NB4 (cell line): ENCODE results near the gene GGACT.
A peak's percentile ranks its signal among the peaks of the same experiment; 100 is the strongest.
"Not testable (repeated sequence)": the region's sequence is repeated elsewhere in the genome, so short reads cannot be mapped to it uniquely, and the experiment has no call there.

Experiments
- DNase-seq: peaks from one replicate; pipeline ENCODE4 v3.0.0; 2010; ENCODE audit warnings: low read depth
- H3K4me3 ChIP-seq: one replicate; pipeline ENCODE4 v1.5.1; 2011; ENCODE audit warnings: mild to moderate bottlenecking, low read depth, low read length, moderate library complexity
- MYC ChIP-seq: IDR thresholded peaks from 2 replicates; pipeline ENCODE4 v1.6.1; 2011; ENCODE audit warnings: low read depth, low read length
- POLR2A ChIP-seq: IDR thresholded peaks from 2 replicates; pipeline ENCODE4 v1.6.1; 2011; ENCODE audit warnings: mild to moderate bottlenecking; ENCODE audit not compliant: insufficient read length; ENCODE audit errors: extremely low read depth
- TF ChIP-seq, protein P1 (sequence below): IDR thresholded peaks from 2 replicates; pipeline ENCODE4 v1.6.1; 2011; ENCODE audit warnings: low read depth, low read length
- TF ChIP-seq, protein P2 (sequence below): IDR thresholded peaks from one replicate; pipeline ENCODE4 v1.5.1; 2012; ENCODE audit warnings: low read depth, low read length

Gene GGACT

DNA sequence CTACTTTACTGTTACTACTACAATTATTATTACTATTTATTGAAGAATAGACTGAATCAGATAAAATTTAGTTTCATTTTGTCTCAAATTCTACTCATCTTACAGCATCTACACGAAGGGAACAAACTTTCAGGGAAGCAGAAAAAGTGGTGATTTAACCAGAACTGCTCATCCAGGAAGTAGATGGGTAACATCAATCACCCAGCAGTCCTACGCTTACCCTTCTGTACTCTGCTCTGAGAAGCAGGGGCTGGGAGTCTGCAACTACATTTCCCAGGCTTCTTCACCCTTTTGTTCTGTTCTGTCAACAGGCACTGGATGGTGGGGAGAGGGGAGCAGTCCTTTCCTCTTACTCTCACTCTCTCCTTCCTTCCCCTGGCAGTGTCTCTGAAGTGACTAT is 31.4 kb upstream of the GGACT start:
- TF ChIP-seq, protein P1, sequence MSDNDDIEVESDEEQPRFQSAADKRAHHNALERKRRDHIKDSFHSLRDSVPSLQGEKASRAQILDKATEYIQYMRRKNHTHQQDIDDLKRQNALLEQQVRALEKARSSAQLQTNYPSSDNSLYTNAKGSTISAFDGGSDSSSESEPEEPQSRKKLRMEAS: no peak
- TF ChIP-seq, protein P2, sequence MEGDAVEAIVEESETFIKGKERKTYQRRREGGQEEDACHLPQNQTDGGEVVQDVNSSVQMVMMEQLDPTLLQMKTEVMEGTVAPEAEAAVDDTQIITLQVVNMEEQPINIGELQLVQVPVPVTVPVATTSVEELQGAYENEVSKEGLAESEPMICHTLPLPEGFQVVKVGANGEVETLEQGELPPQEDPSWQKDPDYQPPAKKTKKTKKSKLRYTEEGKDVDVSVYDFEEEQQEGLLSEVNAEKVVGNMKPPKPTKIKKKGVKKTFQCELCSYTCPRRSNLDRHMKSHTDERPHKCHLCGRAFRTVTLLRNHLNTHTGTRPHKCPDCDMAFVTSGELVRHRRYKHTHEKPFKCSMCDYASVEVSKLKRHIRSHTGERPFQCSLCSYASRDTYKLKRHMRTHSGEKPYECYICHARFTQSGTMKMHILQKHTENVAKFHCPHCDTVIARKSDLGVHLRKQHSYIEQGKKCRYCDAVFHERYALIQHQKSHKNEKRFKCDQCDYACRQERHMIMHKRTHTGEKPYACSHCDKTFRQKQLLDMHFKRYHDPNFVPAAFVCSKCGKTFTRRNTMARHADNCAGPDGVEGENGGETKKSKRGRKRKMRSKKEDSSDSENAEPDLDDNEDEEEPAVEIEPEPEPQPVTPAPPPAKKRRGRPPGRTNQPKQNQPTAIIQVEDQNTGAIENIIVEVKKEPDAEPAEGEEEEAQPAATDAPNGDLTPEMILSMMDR: no peak
- TF ChIP-seq POLR2A (no peak), MYC (no peak)
- H3K4me3 ChIP-seq: no peak overlapping the region
- no peak for DNase-seq

DNA sequence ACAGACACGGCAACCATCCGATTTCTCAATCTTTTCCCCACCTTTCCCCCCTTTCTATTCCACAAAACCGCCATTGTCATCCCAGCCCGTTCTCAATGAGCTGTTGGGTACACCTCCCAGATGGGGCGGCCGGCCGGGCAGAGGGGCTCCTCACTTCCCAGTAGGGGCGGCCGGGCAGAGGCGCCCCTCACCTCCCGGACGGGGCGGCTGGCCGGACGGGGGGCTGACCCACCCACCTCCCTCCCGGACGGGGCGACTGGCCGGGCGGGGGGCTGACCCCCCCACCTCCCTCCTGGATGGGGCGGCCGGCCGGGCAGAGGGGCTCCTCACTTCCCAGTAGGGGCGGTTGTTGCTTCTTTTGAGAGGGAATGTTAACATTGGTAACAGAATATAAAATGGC is 30.3 kb upstream of the GGACT start:
- H3K4me3 ChIP-seq, DNase-seq: not testable (repeated sequence)

DNA sequence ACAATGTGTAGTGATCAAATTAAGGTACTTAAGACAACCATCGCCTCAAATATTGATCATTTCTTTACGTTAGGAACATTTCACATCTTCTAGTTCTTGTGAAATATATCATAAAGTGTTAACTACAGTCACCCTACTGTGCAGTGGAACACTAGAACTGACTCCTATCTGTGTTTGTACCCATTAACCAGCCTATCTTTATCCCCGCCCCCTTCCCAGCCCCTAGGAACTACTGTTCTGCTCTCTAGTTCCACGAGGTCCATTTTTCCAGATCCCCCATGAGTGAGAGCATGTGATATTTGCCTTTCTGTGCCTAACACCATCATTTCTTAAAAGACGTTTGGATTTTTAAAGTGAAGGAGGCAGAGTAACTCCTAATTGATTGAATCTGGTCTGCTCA is 24.4 kb upstream of the GGACT start:
- TF ChIP-seq MYC: no peak
- TF ChIP-seq, protein P2: no peak
- TF ChIP-seq, protein P1: no peak
- no peak overlapping the region for H3K4me3 ChIP-seq
- DNase-seq: no peak

DNA sequence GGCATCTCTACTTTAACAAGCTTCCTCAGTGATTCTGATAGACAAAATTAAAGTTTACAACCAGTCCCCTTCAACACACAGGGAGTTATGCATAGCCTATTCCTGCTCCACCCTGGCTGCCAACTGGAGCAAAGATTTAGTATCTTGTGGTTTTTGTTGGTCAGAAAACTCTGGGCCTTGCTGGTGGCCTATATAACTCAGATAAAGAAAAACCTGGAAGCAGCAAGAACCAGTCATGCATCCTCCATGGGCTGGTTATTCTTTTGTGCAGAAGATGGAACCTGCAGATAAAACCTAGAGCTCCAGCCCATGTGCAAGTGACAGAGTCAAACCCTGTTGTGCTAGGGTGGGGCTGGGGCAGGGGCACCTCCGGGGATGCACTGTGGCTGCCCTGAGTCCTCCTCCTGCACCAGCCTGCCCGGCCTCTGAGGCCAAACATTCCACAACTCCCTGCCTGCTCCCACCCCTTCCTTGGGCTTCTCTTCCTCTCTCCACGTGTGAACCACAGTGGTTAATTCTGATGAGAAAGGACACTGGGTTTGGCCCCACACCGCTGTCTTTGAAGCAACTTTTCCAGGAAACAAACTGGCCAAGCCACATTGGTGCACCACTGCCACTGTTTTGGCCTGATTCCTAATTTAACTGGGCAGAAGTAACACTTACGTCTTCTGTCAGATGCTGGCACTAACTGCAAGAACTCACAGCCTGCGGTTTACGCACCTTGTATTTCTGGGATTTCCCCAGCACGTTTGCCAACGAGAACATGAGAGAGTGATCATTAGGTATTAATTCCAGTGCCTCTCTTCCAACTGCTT is 23.3 kb upstream of the GGACT start:
- TF ChIP-seq MYC: no peak
- TF ChIP-seq, protein P2: no peak
- TF ChIP-seq, protein P1: no peak
- no peak for TF ChIP-seq POLR2A
- no peak overlapping the region for H3K4me3 ChIP-seq
- DNase-seq: no peak

DNA sequence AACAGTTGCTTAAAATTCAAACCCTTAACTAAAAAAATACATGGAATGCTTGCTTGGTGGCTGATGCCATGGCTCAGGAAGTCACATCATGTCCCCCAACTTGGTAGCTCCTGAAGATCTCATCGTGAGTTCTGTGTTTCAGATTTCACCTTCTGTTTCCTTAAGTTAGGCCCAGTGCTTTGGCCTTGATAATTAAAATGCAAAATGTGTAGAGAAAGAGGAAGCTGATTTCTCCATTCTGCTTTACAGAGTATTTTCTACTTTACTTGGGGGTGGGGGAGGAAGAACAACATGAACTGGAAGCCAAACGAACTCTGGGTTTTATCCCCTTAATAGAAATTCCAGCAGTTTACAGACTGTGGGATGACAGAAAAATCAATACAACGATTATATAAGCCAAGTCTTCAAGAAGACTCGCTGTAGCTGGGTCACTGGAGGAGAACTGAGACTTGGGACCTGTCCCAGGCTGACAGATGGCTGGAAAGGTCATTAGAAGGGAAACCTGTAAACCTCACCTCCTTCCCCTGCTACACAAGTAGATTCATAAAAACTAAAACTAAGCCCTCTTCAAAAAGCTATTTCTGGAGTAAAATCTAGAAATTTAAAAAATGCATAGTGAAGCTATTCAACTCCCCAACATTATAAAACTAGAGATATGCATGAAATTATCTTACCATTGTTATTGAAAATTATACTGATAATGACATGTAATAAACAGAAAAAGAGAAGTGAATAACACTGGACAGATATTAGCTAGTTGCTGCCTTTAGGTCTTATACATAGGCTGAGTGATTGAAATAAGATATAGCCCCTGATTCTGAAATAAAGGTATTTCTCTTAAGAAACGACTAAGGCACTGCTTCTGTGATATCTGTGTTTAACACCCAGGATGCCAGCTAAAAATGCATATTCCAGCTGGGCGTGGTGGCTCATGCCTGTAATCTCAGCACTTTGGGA is 22.1 kb upstream of the GGACT start:
- H3K4me3 ChIP-seq: no peak overlapping the region
- TF ChIP-seq POLR2A (no peak), MYC (peak; percentile 33; the same call in 1 of the 2 replicates)
- TF ChIP-seq, protein P1: peak; percentile 43; the same call in 1 of the 2 replicates
- DNase-seq: peak; percentile 65

DNA sequence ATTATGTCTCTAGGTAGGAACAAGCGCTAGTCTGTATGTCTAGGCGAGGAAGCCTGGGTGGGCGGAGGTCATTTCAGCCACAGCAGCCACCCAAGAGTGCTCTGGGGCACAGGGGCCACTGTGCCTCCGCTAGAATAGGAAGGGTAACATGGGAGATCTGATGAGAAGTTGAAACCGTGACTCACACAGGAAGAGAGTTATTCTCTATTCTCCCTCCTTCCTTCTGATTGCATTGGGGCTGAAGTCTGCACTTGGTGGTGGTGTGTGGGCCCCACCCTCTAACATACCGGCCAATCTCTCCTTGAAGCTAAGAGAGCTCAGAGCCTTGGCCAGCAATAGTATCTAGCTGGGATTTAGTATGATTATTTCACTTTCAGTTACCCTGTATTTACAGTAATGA is 20.3 kb upstream of the GGACT start:
- peak; percentile 73 for DNase-seq
- no peak overlapping the region for H3K4me3 ChIP-seq
- TF ChIP-seq, protein P1: peak; percentile 65
- TF ChIP-seq MYC: 0 out of 2 replicates have a peak, but pooled peaks have one; percentile 23
- TF ChIP-seq POLR2A: no peak

DNA sequence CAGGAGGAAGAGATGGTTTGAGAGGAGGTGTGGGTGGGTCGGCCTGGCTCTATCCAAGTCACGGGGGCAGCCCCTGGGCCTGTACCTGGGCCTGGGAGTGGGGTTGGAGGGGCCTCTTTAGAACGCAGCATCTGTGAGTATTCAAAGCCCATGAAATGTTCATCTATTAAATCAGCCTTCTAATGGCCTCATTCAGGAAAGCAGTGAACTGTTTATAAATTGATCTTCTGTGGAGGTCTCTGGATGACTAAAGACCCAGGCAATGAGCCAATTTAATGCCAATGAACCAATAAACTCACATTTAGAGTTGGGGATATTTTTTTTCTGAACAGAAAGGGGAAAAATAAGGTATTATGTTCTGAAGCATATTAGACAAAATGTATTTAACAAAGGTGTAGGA is 19.9 kb upstream of the GGACT start:
- no peak for DNase-seq
- H3K4me3 ChIP-seq: no peak overlapping the region
- TF ChIP-seq POLR2A (no peak), MYC (no peak)
- TF ChIP-seq, protein P2: no peak
- TF ChIP-seq, protein P1: no peak
